HepG2 (cell line): ENCODE data around the gene SHANK2. TPM values are rescaled to one million over a fixed set of nuclear protein-coding genes. Genes with fewer than 3 reads are reported as not detected.

Experiments
- AGO1 ChIP-seq: fragments of 200-400 bp; formaldehyde crosslinking; IDR thresholded peaks from 2 replicates; pipeline ENCODE4 v1.6.1; 2017; ENCODE audit warnings: mild to moderate bottlenecking, low read depth, low read length, moderate library complexity; ENCODE audit not compliant: poor library complexity, severe bottlenecking
- ARHGAP35 ChIP-seq: sonication (generic); formaldehyde crosslinking; IDR thresholded peaks from 2 replicates; pipeline ENCODE4 v1.9.0; 2022; ENCODE audit warnings: mild to moderate bottlenecking, inconsistent platforms, moderate library complexity, missing genetic modification reagents, borderline replicate concordance
- ATF7-NPFF ChIP-seq: sonication (generic); formaldehyde crosslinking; IDR thresholded peaks from 2 replicates; pipeline ENCODE4 v1.8.1; 2023; ENCODE audit warnings: mild to moderate bottlenecking, low read depth, missing genetic modification reagents, moderate library complexity
- BORCS8-MEF2B ChIP-seq: sonication (generic); formaldehyde crosslinking; IDR thresholded peaks from 2 replicates; pipeline ENCODE4 v1.8.0; 2022; ENCODE audit warnings: mild to moderate bottlenecking, missing genetic modification reagents
- BRD4 ChIP-seq: sonication (generic); formaldehyde crosslinking; IDR thresholded peaks from 2 replicates; pipeline ENCODE4 v1.4.0; 2020; ENCODE audit warnings: missing genetic modification reagents
- FIP1L1 ChIP-seq: fragments of 200-400 bp; formaldehyde crosslinking; IDR thresholded peaks from 2 replicates; pipeline ENCODE4 v1.6.1; 2018; ENCODE audit warnings: low read depth, mild to moderate bottlenecking, low read length, moderate library complexity, borderline replicate concordance; ENCODE audit not compliant: insufficient read depth
- HNRNPH1 ChIP-seq: fragments of 200-400 bp; formaldehyde crosslinking; optimal IDR thresholded peaks from 2 replicates; pipeline ENCODE3; 2017; ENCODE audit warnings: mild to moderate bottlenecking, low read depth, low read length
- HOXA5 ChIP-seq: sonication (generic); formaldehyde crosslinking; IDR thresholded peaks from 2 replicates; pipeline ENCODE4 v1.4.0; 2020; ENCODE audit warnings: missing genetic modification reagents
- IKZF5 ChIP-seq: IDR thresholded peaks from 2 replicates; pipeline ENCODE4 v1.6.1; 2018; ENCODE audit warnings: missing genetic modification reagents, mild to moderate bottlenecking, missing compliant biosample characterization
- KDM4B ChIP-seq: sonication (generic); formaldehyde crosslinking; IDR thresholded peaks from 2 replicates; pipeline ENCODE4 v1.4.0; 2020; ENCODE audit warnings: missing genetic modification reagents
- KLF12 ChIP-seq: sonication (generic); formaldehyde crosslinking; IDR thresholded peaks from 2 replicates; pipeline ENCODE4 v1.4.0; 2020; ENCODE audit warnings: missing genetic modification reagents, borderline replicate concordance
- MED1 ChIP-seq: sonication (generic); formaldehyde crosslinking; IDR thresholded peaks from 2 replicates; pipeline ENCODE4 v1.4.0; 2020; ENCODE audit warnings: missing genetic modification reagents
- MXI1 ChIP-seq: IDR thresholded peaks from 3 replicates; pipeline ENCODE4 v1.6.1; 2012; ENCODE audit warnings: low read depth, low read length, inconsistent platforms, borderline replicate concordance
- NCOR1 ChIP-seq: fragments of 200-600 bp; sonication (generic); IDR thresholded peaks from 2 replicates; pipeline ENCODE4 v1.7.0; 2017; ENCODE audit warnings: antibody characterized with exemption, low read length, borderline replicate concordance
- NFE2 ChIP-seq: sonication (generic); formaldehyde crosslinking; IDR thresholded peaks from 2 replicates; pipeline ENCODE4 v1.4.0; 2020; ENCODE audit warnings: missing genetic modification reagents
- NFYB ChIP-seq: sonication (generic); formaldehyde crosslinking; IDR thresholded peaks from 2 replicates; pipeline ENCODE4 v1.4.0; 2020; ENCODE audit warnings: missing genetic modification reagents
- NR0B2 ChIP-seq: sonication (generic); formaldehyde crosslinking; IDR thresholded peaks from 2 replicates; pipeline ENCODE4 v1.4.0; 2020; ENCODE audit warnings: mild to moderate bottlenecking, missing genetic modification reagents
- PBX2 ChIP-seq: IDR thresholded peaks from 2 replicates; pipeline ENCODE4 v1.6.1; 2016; ENCODE audit warnings: control low read depth
- RBM22 ChIP-seq: fragments of 200-400 bp; formaldehyde crosslinking; optimal IDR thresholded peaks from 2 replicates; pipeline ENCODE3; 2017; ENCODE audit warnings: mild to moderate bottlenecking, low read length, moderate library complexity
- RORA ChIP-seq: sonication (generic); formaldehyde crosslinking; IDR thresholded peaks from 2 replicates; pipeline ENCODE4 v1.5.0; 2020; ENCODE audit warnings: mild to moderate bottlenecking, missing genetic modification reagents, moderate library complexity
- ZIK1 ChIP-seq: sonication (generic); formaldehyde crosslinking; IDR thresholded peaks from 2 replicates; pipeline ENCODE4 v1.5.0; 2020; ENCODE audit warnings: mild to moderate bottlenecking, low read depth, missing genetic modification reagents, borderline replicate concordance
- ZNF225 ChIP-seq: sonication (generic); formaldehyde crosslinking; IDR thresholded peaks from 2 replicates; pipeline ENCODE4 v1.4.0; 2020; ENCODE audit warnings: mild to moderate bottlenecking, missing genetic modification reagents
- ZNF703 ChIP-seq: sonication (generic); formaldehyde crosslinking; IDR thresholded peaks from 2 replicates; pipeline ENCODE4 v1.5.1; 2020; ENCODE audit warnings: missing genetic modification reagents, mild to moderate bottlenecking, moderate library complexity, borderline replicate concordance
- ZNF772 ChIP-seq: sonication (generic); formaldehyde crosslinking; IDR thresholded peaks from 2 replicates; pipeline ENCODE4 v1.5.0; 2020; ENCODE audit warnings: mild to moderate bottlenecking, missing genetic modification reagents
- polyA plus RNA-seq, 8 experiments: library from polyadenylated mRNA; depleted of rRNA in 3 of 8; stranded (reverse) in 7 of 8; unstranded in 1 of 8; fragments of >200 nt; fragmentation: Illumina TruSeq in 4 of 8; extraction: Trizol in 4 of 8; gene quantifications; 2 replicates each; pipeline versions ENCODE4 v1.2.1 to v1.2.3, GENCODE V29; 2011 to 2016; ENCODE audit warnings: low read depth in 4 of 8, missing spikeins in 1 of 8, mixed read lengths in 1 of 8; ENCODE audit not compliant: insufficient read depth in 1 of 8
- total RNA-seq, 5 experiments: library from RNA; depleted of rRNA; stranded (reverse); fragments of >200 nt; fragmentation: Illumina TruSeq; extraction: Trizol; gene quantifications; 2 replicates each; pipeline ENCODE4 v1.2.3, GENCODE V29; 2016; ENCODE audit warnings: low read depth in 1 of 5
- TF ChIP-seq, protein P1 (sequence below): sonication (generic); formaldehyde crosslinking; IDR thresholded peaks from 2 replicates; pipeline ENCODE4 v1.8.1; 2022; ENCODE audit warnings: mild to moderate bottlenecking, missing genetic modification reagents
- TF ChIP-seq, protein P2 (sequence below): sonication (generic); formaldehyde crosslinking; IDR thresholded peaks from 2 replicates; pipeline ENCODE4 v1.5.0; 2020; ENCODE audit warnings: mild to moderate bottlenecking, missing genetic modification reagents, borderline replicate concordance

SHANK2 gene
- total and polyA plus RNA-seq, 2 of the 13 experiments (the other 11 are each of a cell fraction or from before 2014, with no cell fraction given), result 10.2 to 13.0 TPM

DNA sequence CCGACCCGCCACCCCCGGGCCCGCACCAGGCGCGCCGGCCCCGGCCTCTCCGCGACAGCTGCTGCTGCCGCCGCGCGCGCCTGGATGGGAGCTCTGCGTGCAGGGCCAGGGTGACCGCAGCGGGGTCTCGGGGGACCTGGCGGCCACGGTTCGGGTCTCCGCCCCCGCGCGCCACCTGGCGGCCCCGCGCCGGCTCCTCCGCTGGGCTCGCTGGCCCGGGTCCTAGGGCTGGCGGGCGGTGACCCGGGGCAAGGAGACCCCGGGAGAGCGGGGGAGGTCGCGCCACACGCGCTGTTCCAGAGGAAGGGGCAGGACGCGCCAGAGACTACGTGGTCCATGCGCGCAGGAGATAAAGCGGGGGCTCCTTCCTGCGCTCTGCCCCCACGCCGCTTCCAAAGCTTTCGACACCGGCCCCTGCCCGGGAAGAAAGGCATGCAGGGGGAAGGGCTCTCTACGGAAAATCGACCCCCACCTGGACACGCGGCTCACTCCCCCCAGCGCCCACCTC lies 562 bp downstream of the SHANK2 start (continued):
- TF ChIP-seq ZNF772 (CRISPR knock-in tag) (no peak), BORCS8-MEF2B (CRISPR knock-in tag) (no peak), ZIK1 (CRISPR knock-in tag) (no peak), NCOR1 (no peak), KLF12 (no peak), ZNF703 (no peak), MED1 (CRISPR knock-in tag) (0 out of 2 replicates have a peak, but pooled peaks have one; percentile 34), BRD4 (CRISPR knock-in tag) (no peak), RORA (CRISPR knock-in tag) (no peak), MXI1 (no peak), ZNF225 (CRISPR knock-in tag) (no peak), PBX2 (CRISPR knock-in tag) (no peak), KDM4B (CRISPR knock-in tag) (0 out of 2 replicates have a peak, but pooled peaks have one; percentile 35), IKZF5 (CRISPR knock-in tag) (no peak), FIP1L1 (no peak), NFE2 (CRISPR knock-in tag) (no peak), ATF7-NPFF (CRISPR knock-in tag) (peak; percentile 30; the same call in 1 of the 2 replicates), RBM22 (no peak), ARHGAP35 (CRISPR knock-in tag) (no peak), NFYB (CRISPR knock-in tag) (no peak), HNRNPH1 (no peak), NR0B2 (CRISPR knock-in tag) (0 out of 2 replicates have a peak, but pooled peaks have one; percentile 28), AGO1 (peak; percentile 66), HOXA5 (CRISPR knock-in tag) (no peak)
- TF ChIP-seq, protein P1, sequence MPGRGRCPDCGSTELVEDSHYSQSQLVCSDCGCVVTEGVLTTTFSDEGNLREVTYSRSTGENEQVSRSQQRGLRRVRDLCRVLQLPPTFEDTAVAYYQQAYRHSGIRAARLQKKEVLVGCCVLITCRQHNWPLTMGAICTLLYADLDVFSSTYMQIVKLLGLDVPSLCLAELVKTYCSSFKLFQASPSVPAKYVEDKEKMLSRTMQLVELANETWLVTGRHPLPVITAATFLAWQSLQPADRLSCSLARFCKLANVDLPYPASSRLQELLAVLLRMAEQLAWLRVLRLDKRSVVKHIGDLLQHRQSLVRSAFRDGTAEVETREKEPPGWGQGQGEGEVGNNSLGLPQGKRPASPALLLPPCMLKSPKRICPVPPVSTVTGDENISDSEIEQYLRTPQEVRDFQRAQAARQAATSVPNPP, result no peak
- TF ChIP-seq, protein P2, sequence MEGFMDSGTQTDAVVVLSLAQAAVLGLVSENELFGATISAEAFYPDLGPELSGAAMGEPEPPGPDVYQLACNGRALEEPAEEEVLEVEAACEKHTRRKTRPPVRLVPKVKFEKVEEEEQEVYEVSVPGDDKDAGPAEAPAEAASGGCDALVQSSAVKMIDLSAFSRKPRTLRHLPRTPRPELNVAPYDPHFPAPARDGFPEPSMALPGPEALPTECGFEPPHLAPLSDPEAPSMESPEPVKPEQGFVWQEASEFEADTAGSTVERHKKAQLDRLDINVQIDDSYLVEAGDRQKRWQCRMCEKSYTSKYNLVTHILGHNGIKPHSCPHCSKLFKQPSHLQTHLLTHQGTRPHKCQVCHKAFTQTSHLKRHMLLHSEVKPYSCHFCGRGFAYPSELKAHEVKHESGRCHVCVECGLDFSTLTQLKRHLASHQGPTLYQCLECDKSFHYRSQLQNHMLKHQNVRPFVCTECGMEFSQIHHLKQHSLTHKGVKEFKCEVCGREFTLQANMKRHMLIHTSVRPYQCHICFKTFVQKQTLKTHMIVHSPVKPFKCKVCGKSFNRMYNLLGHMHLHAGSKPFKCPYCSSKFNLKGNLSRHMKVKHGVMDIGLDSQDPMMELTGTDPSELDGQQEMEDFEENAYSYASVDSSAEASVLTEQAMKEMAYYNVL (CRISPR knock-in tag), result no peak
